Mononuclear cell (primary cell): ENCODE measurements around the gene HCST. TPM values are rescaled to one million over a fixed set of nuclear protein-coding genes. Genes with fewer than 3 reads are reported as not detected.

Experiments
- H3K27me3 ChIP-seq: 2 replicates; pipeline ENCODE4 v1.6.0; 2011; ENCODE audit warnings: low read length, control low read depth; ENCODE audit not compliant: insufficient read depth
- H3K4me1 ChIP-seq: 2 replicates; pipeline ENCODE4 v1.5.1; 2011; ENCODE audit warnings: mild to moderate bottlenecking, low read length, control low read depth; ENCODE audit not compliant: insufficient read depth
- H3K4me3 ChIP-seq: 2 replicates; pipeline ENCODE4 v1.5.1; 2011; ENCODE audit warnings: mild to moderate bottlenecking, low read length, moderate library complexity
- H3K9me3 ChIP-seq: 2 replicates; pipeline ENCODE4 v1.5.1; 2011; ENCODE audit warnings: low read depth, mild to moderate bottlenecking, control low read depth, low read length
- total RNA-seq: library from RNA; depleted of rRNA; stranded (reverse); fragments of >200 nt; gene quantifications from one replicate; pipeline ENCODE4 v1.2.3, GENCODE V29; 2012

The HCST gene
- total RNA-seq, 1 donor: 58.1 TPM

GRCh38 chr19:35949131-35949530 is 46.8 kb downstream of the HCST start:
- Histone ChIP-seq H3K9me3 (no peaks in the 10 kb centered on the region), H3K4me3 (no peak overlapping the region), H3K4me1 (peaks cover 19% of the 10 kb centered on the region), H3K27me3 (no peaks in the 10 kb centered on the region)

Other genes starting within 250 kb of the HCST start
- gene UPK1A, start 236.0 kb upstream of the HCST start, total RNA-seq: not detected
- 0.42 TPM for gene ZBTB32, start 198.0 kb upstream of the HCST start, total RNA-seq
- 10.8 TPM for gene KMT2B, start 184.5 kb upstream of the HCST start, total RNA-seq
- gene IGFLR1, start 160.1 kb upstream of the HCST start, total RNA-seq: 8.7 TPM
- gene U2AF1L4, start 157.1 kb upstream of the HCST start, total RNA-seq: 18.4 TPM
- 8.0 TPM for gene PSENEN, start 156.9 kb upstream of the HCST start, total RNA-seq
- gene LIN37, start 154.0 kb upstream of the HCST start, total RNA-seq: 1.9 TPM
- not detected for gene HSPB6, start 145.5 kb upstream of the HCST start, total RNA-seq
- 5.1 TPM for gene PROSER3, start 144.4 kb upstream of the HCST start, total RNA-seq
- 4.1 TPM for gene ARHGAP33, start 127.0 kb upstream of the HCST start, total RNA-seq
- not detected for gene PRODH2, start 89.7 kb upstream of the HCST start, total RNA-seq
- not detected for gene NPHS1, start 50.0 kb upstream of the HCST start, total RNA-seq
- 0.10 TPM for gene KIRREL2, start 45.6 kb upstream of the HCST start, total RNA-seq
- not detected for gene APLP1, start 34.0 kb upstream of the HCST start, total RNA-seq
- 128 TPM for gene NFKBID, start 2.0 kb upstream of the HCST start, total RNA-seq
- 286 TPM for gene TYROBP, start 5.8 kb downstream of the HCST start, total RNA-seq
- gene LRFN3, start 33.8 kb downstream of the HCST start, total RNA-seq: 1.3 TPM
- 8.3 TPM for gene SDHAF1, start 92.7 kb downstream of the HCST start, total RNA-seq
- gene SYNE4, start 106.3 kb downstream of the HCST start, total RNA-seq: 0.10 TPM
- gene ALKBH6, start 111.7 kb downstream of the HCST start, total RNA-seq: 6.6 TPM
- 0.10 TPM for gene CLIP3, start 130.3 kb downstream of the HCST start, total RNA-seq
- 0.42 TPM for gene THAP8, start 151.8 kb downstream of the HCST start, total RNA-seq
- 1.4 TPM for gene WDR62, start 152.4 kb downstream of the HCST start, total RNA-seq
- gene OVOL3, start 208.6 kb downstream of the HCST start, total RNA-seq: not detected
- gene POLR2I, start 212.3 kb downstream of the HCST start, total RNA-seq: 12.8 TPM
- 54.4 TPM for gene TBCB, start 212.9 kb downstream of the HCST start, total RNA-seq
- gene CAPNS1, start 237.5 kb downstream of the HCST start, total RNA-seq: 227 TPM
- gene COX7A1, start 249.9 kb downstream of the HCST start, total RNA-seq: not detected